ENCODE results near the gene ALG8. TPM values are rescaled to one million over a fixed set of nuclear protein-coding genes. Genes with fewer than 3 reads are reported as not detected.
"Not testable (repeated sequence)": the region's sequence is repeated elsewhere in the genome, so short reads cannot be mapped to it uniquely, and the experiment has no call there.

The ALG8 gene
- total RNA-seq, 1 donor from 2014 or later: 26.2 TPM

- no peak for DNase-seq
Measured at GRCh38 chr11:78100261-78100660, 39.2 kb downstream of the ALG8 start.

- DNase-seq: no peak
Measured at GRCh38 chr11:78099666-78100065, 39.8 kb downstream of the ALG8 start.

- DNase-seq: no peak
Measured at GRCh38 chr11:78097666-78098385, 41.6 kb downstream of the ALG8 start.

- no peak for DNase-seq
Measured at GRCh38 chr11:78094250-78094649, 45.2 kb downstream of the ALG8 start.

GRCh38 chr11:78086521-78087074 lies 52.8 kb downstream of the ALG8 start:
- not testable (repeated sequence) for DNase-seq

GRCh38 chr11:78085972-78086371 lies 53.5 kb downstream of the ALG8 start:
- DNase-seq: no peak

GRCh38 chr11:78084506-78084905 lies 54.9 kb downstream of the ALG8 start:
- not testable (repeated sequence) for DNase-seq

GRCh38 chr11:78083021-78083420 lies 56.4 kb downstream of the ALG8 start:
- DNase-seq: no peak

- DNase-seq: no peak
Measured at GRCh38 chr11:78082146-78082545, 57.3 kb downstream of the ALG8 start.

GRCh38 chr11:78081583-78081982 lies 57.8 kb downstream of the ALG8 start:
- no peak for DNase-seq

- no peak for DNase-seq
Measured at GRCh38 chr11:78080818-78081495, 58.5 kb downstream of the ALG8 start.

- no peak for DNase-seq
Measured at GRCh38 chr11:78080084-78080817, 59.2 kb downstream of the ALG8 start.

GRCh38 chr11:78079232-78080083 lies 60.0 kb downstream of the ALG8 start, which contains the start of gene NDUFC2:
Gene NDUFC2, minus strand, starts transcription at chr11:78079862. Its CDS starts 118 bp downstream, at chr11:78079744.
- peak; percentile 65 for DNase-seq

GRCh38 chr11:78078218-78079167 lies 60.9 kb downstream of the ALG8 start:
- DNase-seq: no peak

GRCh38 chr11:78077592-78077991 lies 61.8 kb downstream of the ALG8 start:
- not testable (repeated sequence) for DNase-seq

- no peak for DNase-seq
Measured at GRCh38 chr11:78076733-78077403, 62.6 kb downstream of the ALG8 start.

- DNase-seq: no peak
Measured at GRCh38 chr11:78074756-78075155, 64.7 kb downstream of the ALG8 start.

- no peak for DNase-seq
Measured at GRCh38 chr11:78072455-78072854, 67.0 kb downstream of the ALG8 start.

- DNase-seq: no peak
Measured at GRCh38 chr11:78071717-78072116, 67.7 kb downstream of the ALG8 start.

GRCh38 chr11:78070621-78071020 lies 68.8 kb downstream of the ALG8 start:
- no peak for DNase-seq
